Measurements from ENCODE around the gene FBXO8. TPM values are rescaled to one million over a fixed set of nuclear protein-coding genes. Genes with fewer than 3 reads are reported as not detected.

The FBXO8 gene
- total RNA-seq, 1 donor from 2014 or later, result 12.4 TPM

DNA sequence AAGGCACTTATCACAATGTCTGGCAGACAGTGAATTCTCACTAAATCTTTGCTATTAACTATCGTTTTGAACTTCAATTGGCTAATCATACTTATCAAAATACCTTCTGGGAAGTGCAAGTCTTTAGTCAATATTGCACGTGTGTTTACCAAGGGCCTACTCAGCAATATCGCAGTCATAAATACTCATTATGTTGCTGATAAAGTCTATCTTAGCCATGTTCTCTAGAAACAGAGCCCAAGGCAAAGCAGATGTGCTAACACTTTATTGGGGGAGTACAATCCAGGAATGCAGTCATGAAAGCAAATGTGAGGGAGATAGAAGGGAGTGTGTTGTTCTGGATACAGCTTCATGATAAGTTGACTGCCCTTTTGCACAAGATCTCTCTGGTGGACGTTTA lies 90.5 kb downstream of the FBXO8 start:
- Mint-ChIP-seq H3K27me3 (ENCODE audit: unreplicated experiment) (no peaks in the 10 kb centered on the region), H3K4me3 (ENCODE audit: unreplicated experiment) (no peak overlapping the region), H3K4me1 (ENCODE audit: unreplicated experiment) (no peaks in the 10 kb centered on the region), H3K27ac (ENCODE audit: unreplicated experiment) (no peak overlapping the region), H3K9me3 (ENCODE audit: unreplicated experiment) (no peaks in the 10 kb centered on the region), H3K36me3 (ENCODE audit: low read depth, unreplicated experiment) (no peaks in the 10 kb centered on the region)
- TF ChIP-seq, protein P1, sequence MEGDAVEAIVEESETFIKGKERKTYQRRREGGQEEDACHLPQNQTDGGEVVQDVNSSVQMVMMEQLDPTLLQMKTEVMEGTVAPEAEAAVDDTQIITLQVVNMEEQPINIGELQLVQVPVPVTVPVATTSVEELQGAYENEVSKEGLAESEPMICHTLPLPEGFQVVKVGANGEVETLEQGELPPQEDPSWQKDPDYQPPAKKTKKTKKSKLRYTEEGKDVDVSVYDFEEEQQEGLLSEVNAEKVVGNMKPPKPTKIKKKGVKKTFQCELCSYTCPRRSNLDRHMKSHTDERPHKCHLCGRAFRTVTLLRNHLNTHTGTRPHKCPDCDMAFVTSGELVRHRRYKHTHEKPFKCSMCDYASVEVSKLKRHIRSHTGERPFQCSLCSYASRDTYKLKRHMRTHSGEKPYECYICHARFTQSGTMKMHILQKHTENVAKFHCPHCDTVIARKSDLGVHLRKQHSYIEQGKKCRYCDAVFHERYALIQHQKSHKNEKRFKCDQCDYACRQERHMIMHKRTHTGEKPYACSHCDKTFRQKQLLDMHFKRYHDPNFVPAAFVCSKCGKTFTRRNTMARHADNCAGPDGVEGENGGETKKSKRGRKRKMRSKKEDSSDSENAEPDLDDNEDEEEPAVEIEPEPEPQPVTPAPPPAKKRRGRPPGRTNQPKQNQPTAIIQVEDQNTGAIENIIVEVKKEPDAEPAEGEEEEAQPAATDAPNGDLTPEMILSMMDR (IDR thresholded peaks at IDR 0.05; ENCODE audit: unreplicated experiment), result no peak
- no peak for DNase-seq (ENCODE audit: low spot score)

DNA sequence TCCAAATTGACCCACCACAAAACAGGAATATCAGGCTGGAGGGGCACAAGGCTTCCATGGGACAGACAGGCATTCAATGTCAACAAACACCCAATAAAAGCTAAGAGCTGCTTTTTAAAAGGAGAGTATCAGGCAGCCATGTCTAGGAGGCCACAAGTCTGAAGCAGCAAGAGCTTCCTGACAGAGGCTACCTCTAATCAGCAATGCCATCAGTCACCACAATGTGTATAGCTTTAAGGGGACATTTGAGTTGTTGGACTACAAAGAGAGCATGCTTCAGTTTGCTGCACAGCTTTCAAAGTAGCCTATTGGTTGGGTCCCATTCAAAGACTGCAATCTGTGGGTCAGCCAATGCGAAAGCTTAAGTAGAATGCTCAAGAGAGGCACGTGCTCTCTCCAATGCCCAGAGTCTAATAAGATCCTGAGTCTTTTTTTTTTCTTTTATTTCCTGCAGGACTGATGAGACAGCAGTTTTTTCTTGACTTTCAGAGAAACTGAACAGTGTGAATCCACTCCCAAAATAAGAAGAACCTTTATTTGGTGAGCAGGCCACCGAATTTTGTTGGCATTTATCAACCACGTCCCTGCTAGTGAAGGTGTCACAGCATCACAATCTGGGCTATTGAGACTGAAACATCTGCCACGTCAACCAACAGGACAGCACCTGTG lies 92.5 kb downstream of the FBXO8 start:
- Mint-ChIP-seq H3K9me3 (ENCODE audit: unreplicated experiment) (no peaks in the 10 kb centered on the region), H3K4me3 (ENCODE audit: unreplicated experiment) (no peak overlapping the region), H3K4me1 (ENCODE audit: unreplicated experiment) (no peaks in the 10 kb centered on the region), H3K27ac (ENCODE audit: unreplicated experiment) (no peak overlapping the region), H3K27me3 (ENCODE audit: unreplicated experiment) (no peaks in the 10 kb centered on the region), H3K36me3 (ENCODE audit: low read depth, unreplicated experiment) (no peaks in the 10 kb centered on the region)
- DNase-seq (ENCODE audit: low spot score), result no peak
- TF ChIP-seq, protein P1 (IDR thresholded peaks at IDR 0.05; ENCODE audit: unreplicated experiment), result no peak

DNA sequence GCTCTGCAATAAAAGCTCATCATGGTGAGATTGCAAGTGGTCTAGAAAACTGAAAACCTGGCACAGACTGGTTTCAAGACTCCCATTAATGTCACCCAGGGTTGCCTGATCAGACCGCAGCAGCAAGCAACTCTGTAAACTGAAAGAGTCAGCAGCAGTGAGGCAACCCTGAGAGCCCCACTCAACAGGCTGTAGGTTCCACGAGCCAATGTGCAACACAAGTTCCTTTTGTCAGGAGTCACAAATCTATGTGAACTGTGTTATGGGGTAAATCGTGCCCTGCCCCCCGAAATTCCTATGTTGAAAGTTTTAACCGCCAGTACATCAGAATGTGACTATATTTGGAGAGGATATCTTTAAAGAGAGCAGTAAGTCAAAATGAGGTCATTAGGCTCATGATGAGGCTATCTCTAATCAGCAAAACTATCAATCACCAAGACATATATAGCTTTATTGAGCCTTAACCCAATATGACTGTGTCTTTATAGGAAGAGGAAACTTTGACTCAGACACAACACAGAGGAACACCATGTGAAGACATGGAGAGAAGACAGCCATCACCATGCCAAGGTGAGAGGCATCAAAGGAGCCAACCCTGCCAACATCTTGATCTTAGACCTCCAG lies 94.0 kb downstream of the FBXO8 start:
- TF ChIP-seq, protein P1 (IDR thresholded peaks at IDR 0.05; ENCODE audit: unreplicated experiment), result no peak
- Mint-ChIP-seq H3K9me3 (ENCODE audit: unreplicated experiment) (no peaks in the 10 kb centered on the region), H3K27me3 (ENCODE audit: unreplicated experiment) (no peaks in the 10 kb centered on the region), H3K36me3 (ENCODE audit: low read depth, unreplicated experiment) (no peaks in the 10 kb centered on the region), H3K27ac (ENCODE audit: unreplicated experiment) (no peak overlapping the region), H3K4me1 (ENCODE audit: unreplicated experiment) (no peaks in the 10 kb centered on the region), H3K4me3 (ENCODE audit: unreplicated experiment) (no peak overlapping the region)
- DNase-seq (ENCODE audit: low spot score), result no peak

Other genes starting within 250 kb of the FBXO8 start
- 9.5 TPM for gene CEP44, start 244 bp upstream of the FBXO8 start, total RNA-seq (ENCODE audit: unreplicated experiment)
- 14.6 TPM for gene HPGD, start 238.8 kb upstream of the FBXO8 start, total RNA-seq (ENCODE audit: unreplicated experiment)

Data from endothelial cell (in vitro differentiated cells).